ENCODE measurements around the gene AHCYL2. TPM values are rescaled to one million over a fixed set of nuclear protein-coding genes. Genes with fewer than 3 reads are reported as not detected.
"Not testable (repeated sequence)": the region's sequence is repeated elsewhere in the genome, so short reads cannot be mapped to it uniquely, and the experiment has no call there.

The AHCYL2 gene
- total RNA-seq, 1 donor from 2014 or later: 19.0 TPM

DNA sequence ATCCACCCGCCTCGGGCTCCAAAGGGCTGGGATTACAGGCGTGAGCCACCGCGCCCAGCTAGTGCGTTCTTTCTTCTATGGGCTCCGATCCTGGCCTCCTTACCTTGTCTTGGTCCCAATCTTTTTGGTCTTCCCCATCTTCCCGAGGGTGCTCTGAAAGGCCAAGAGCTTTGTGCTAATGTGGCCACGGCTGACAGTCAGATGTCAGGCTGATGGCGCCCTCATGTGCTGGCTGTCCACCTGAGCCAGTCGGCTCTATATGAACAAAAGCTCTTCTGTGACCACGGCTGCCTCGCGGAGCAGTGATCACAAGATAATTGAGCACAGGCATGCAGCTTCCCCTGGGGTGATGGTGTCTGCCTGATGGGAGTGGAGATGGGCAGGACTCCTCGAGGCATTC lies 11.0 kb upstream of the AHCYL2 start:
- Mint-ChIP-seq H3K27me3 (ENCODE audit: unreplicated experiment) (no peaks in the 10 kb centered on the region), H3K36me3 (ENCODE audit: unreplicated experiment) (peaks cover 19% of the 10 kb centered on the region), H3K9me3 (ENCODE audit: unreplicated experiment) (no peaks in the 10 kb centered on the region), H3K4me1 (ENCODE audit: unreplicated experiment) (peaks cover 3% of the 10 kb centered on the region), H3K27ac (ENCODE audit: unreplicated experiment) (no peak overlapping the region), H3K4me3 (ENCODE audit: unreplicated experiment) (no peak overlapping the region)
- TF ChIP-seq, protein P1, sequence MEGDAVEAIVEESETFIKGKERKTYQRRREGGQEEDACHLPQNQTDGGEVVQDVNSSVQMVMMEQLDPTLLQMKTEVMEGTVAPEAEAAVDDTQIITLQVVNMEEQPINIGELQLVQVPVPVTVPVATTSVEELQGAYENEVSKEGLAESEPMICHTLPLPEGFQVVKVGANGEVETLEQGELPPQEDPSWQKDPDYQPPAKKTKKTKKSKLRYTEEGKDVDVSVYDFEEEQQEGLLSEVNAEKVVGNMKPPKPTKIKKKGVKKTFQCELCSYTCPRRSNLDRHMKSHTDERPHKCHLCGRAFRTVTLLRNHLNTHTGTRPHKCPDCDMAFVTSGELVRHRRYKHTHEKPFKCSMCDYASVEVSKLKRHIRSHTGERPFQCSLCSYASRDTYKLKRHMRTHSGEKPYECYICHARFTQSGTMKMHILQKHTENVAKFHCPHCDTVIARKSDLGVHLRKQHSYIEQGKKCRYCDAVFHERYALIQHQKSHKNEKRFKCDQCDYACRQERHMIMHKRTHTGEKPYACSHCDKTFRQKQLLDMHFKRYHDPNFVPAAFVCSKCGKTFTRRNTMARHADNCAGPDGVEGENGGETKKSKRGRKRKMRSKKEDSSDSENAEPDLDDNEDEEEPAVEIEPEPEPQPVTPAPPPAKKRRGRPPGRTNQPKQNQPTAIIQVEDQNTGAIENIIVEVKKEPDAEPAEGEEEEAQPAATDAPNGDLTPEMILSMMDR (IDR thresholded peaks at IDR 0.05): peak; percentile 20
- no peak for DNase-seq (ENCODE audit: extremely low spot score, unreplicated experiment)

DNA sequence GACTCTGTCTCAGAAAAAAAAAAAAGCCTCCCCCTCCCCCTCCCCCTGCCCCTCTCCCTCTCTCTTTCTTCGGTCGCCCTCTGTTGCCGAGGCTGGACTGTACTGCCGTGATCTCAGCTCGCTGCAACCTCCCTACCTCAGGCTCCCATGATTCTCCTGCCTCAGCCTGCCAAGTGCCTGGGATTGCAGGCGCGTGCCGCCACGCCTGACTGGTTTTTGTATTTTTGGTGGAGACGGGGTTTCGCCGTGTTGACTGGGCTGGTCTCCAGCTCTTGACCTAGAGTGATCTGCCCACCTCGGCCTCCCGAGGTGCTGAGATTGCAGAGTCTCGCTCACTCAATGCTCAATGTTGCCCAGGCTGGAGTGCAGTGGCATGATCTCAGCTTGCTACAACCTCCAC lies 9.1 kb upstream of the AHCYL2 start:
- H3K4me1 Mint-ChIP-seq (ENCODE audit: unreplicated experiment); DNase-seq (ENCODE audit: extremely low spot score, unreplicated experiment); H3K4me3 Mint-ChIP-seq (ENCODE audit: unreplicated experiment); H3K9me3 Mint-ChIP-seq (ENCODE audit: unreplicated experiment); H3K27me3 Mint-ChIP-seq (ENCODE audit: unreplicated experiment); H3K27ac Mint-ChIP-seq (ENCODE audit: unreplicated experiment): not testable (repeated sequence)
- peaks cover 11% of the 10 kb centered on the region for H3K36me3 Mint-ChIP-seq (ENCODE audit: unreplicated experiment)

GRCh38 chr7:129216101-129216715 lies 8.6 kb upstream of the AHCYL2 start:
- not testable (repeated sequence) for H3K4me1 Mint-ChIP-seq (ENCODE audit: unreplicated experiment)

GRCh38 chr7:129216821-129217416 lies 7.9 kb upstream of the AHCYL2 start:
- not testable (repeated sequence) for H3K27ac Mint-ChIP-seq (ENCODE audit: unreplicated experiment)

More at GRCh38 chr7:129216101-129216715, 8.6 kb upstream of the AHCYL2 start:
- not testable (repeated sequence) for H3K4me3 Mint-ChIP-seq (ENCODE audit: unreplicated experiment); H3K27me3 Mint-ChIP-seq (ENCODE audit: unreplicated experiment); DNase-seq (ENCODE audit: extremely low spot score, unreplicated experiment); H3K9me3 Mint-ChIP-seq (ENCODE audit: unreplicated experiment); H3K27ac Mint-ChIP-seq (ENCODE audit: unreplicated experiment); H3K36me3 Mint-ChIP-seq (ENCODE audit: unreplicated experiment)

GRCh38 chr7:129218514-129219062 lies 6.2 kb upstream of the AHCYL2 start:
- TF ChIP-seq, protein P1 (IDR thresholded peaks at IDR 0.05): peak; percentile 89
- Mint-ChIP-seq H3K4me3 (ENCODE audit: unreplicated experiment) (no peak overlapping the region), H3K27ac (ENCODE audit: unreplicated experiment) (no peak overlapping the region), H3K9me3 (ENCODE audit: unreplicated experiment) (no peaks in the 10 kb centered on the region), H3K4me1 (ENCODE audit: unreplicated experiment) (peaks cover 6% of the 10 kb centered on the region), H3K36me3 (ENCODE audit: unreplicated experiment) (no peaks in the 10 kb centered on the region), H3K27me3 (ENCODE audit: unreplicated experiment) (no peaks in the 10 kb centered on the region)
- DNase-seq (ENCODE audit: extremely low spot score, unreplicated experiment): peak; percentile 93

More at GRCh38 chr7:129216821-129217416, 7.9 kb upstream of the AHCYL2 start:
- not testable (repeated sequence) for H3K27me3 Mint-ChIP-seq (ENCODE audit: unreplicated experiment); H3K4me1 Mint-ChIP-seq (ENCODE audit: unreplicated experiment); H3K9me3 Mint-ChIP-seq (ENCODE audit: unreplicated experiment); H3K4me3 Mint-ChIP-seq (ENCODE audit: unreplicated experiment); DNase-seq (ENCODE audit: extremely low spot score, unreplicated experiment); H3K36me3 Mint-ChIP-seq (ENCODE audit: unreplicated experiment)

DNA sequence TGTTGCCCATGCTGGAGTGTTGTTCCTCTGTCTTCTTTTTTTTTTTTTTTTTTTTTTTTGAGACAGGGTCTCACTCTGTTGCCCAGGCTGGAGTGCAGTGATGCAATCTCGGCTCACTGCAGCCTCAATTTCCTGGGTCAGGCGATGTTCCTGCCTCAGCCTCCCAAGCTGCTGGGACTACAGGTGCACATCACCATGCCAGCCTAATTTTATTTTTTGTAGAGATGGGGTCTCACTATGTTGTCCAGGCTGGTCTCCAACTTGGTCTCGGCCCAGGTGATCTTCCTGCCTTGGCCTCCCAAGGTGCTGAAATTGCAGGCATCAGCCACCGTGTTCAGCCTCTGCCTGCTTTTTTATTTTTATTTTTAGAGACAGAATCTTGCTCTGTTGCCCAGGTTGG lies 5.7 kb upstream of the AHCYL2 start:
- not testable (repeated sequence) for H3K27me3 Mint-ChIP-seq (ENCODE audit: unreplicated experiment); H3K27ac Mint-ChIP-seq (ENCODE audit: unreplicated experiment); H3K4me3 Mint-ChIP-seq (ENCODE audit: unreplicated experiment); H3K9me3 Mint-ChIP-seq (ENCODE audit: unreplicated experiment); H3K4me1 Mint-ChIP-seq (ENCODE audit: unreplicated experiment); DNase-seq (ENCODE audit: extremely low spot score, unreplicated experiment); H3K36me3 Mint-ChIP-seq (ENCODE audit: unreplicated experiment)

DNA sequence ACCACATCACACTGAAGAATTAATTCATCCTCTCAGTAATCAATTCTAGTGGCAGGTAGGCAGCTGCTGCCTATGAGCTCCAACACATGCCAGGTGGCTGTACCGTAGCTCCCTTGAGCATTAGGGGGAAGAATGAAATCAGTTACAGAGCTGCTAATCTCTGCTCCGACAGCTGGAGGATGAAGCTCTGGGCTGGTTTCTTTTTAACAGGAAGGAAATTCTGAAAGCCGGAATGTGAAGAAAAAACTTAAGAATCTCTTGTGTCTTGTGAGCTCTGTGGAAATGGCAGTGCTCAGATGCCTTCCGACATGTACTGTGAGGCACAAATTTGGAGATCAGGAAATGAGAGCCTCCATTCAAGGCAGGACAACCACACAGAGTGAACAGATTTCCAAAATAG lies 2.8 kb upstream of the AHCYL2 start:
- Mint-ChIP-seq H3K27me3 (ENCODE audit: unreplicated experiment) (no peaks in the 10 kb centered on the region), H3K4me3 (ENCODE audit: unreplicated experiment) (peak overlapping the region; percentile 12), H3K27ac (ENCODE audit: unreplicated experiment) (peak overlapping the region; percentile 50), H3K4me1 (ENCODE audit: unreplicated experiment) (peaks cover 17% of the 10 kb centered on the region), H3K9me3 (ENCODE audit: unreplicated experiment) (no peaks in the 10 kb centered on the region), H3K36me3 (ENCODE audit: unreplicated experiment) (no peaks in the 10 kb centered on the region)
- no peak for DNase-seq (ENCODE audit: extremely low spot score, unreplicated experiment)
- TF ChIP-seq, protein P1 (IDR thresholded peaks at IDR 0.05): no peak
